Stimulated activated memory B cell treated with anti-CD40 and anti-IgM and Interleukin-4, amounts not matched to agents 10 μg/mL and 1 μg/mL and 100 μg/mL, for 72 hours (primary cell): ENCODE results near the gene TBC1D22A.

Experiments
- ATAC-seq: fragments of 150-1000 bp; cut with Tn5 transposase; 2 replicates; pipeline ENCODE4 v1.10.0; 2021
- H3K27ac Mint-ChIP-seq: one replicate; pipeline ENCODE4 v1.8.0; 2022; ENCODE audit warnings: mild to moderate bottlenecking, mixed read lengths
- H3K27me3 Mint-ChIP-seq: one replicate; pipeline ENCODE4 v1.8.0; 2022; ENCODE audit warnings: mixed read lengths
- H3K36me3 Mint-ChIP-seq: one replicate; pipeline ENCODE4 v1.8.0; 2022; ENCODE audit warnings: mixed read lengths
- H3K4me1 Mint-ChIP-seq: one replicate; pipeline ENCODE4 v1.8.0; 2022; ENCODE audit warnings: mixed read lengths
- H3K4me3 Mint-ChIP-seq: one replicate; pipeline ENCODE4 v1.8.0; 2022; ENCODE audit warnings: mild to moderate bottlenecking, moderate library complexity, mixed read lengths
- H3K9me3 Mint-ChIP-seq: one replicate; pipeline ENCODE4 v1.8.0; 2022; ENCODE audit warnings: mixed read lengths

The TBC1D22A gene

GRCh38 chr22:46951350-46951749 lies 188.9 kb downstream of the TBC1D22A start:
- H3K4me3 Mint-ChIP-seq: no peak overlapping the region
- H3K4me1 Mint-ChIP-seq: peaks cover 34% of the 10 kb centered on the region
- peaks cover 56% of the 10 kb centered on the region for H3K36me3 Mint-ChIP-seq
- ATAC-seq: no peak
- H3K27ac Mint-ChIP-seq: no peak overlapping the region
- no peaks in the 10 kb centered on the region for H3K9me3 Mint-ChIP-seq
- no peaks in the 10 kb centered on the region for H3K27me3 Mint-ChIP-seq

DNA sequence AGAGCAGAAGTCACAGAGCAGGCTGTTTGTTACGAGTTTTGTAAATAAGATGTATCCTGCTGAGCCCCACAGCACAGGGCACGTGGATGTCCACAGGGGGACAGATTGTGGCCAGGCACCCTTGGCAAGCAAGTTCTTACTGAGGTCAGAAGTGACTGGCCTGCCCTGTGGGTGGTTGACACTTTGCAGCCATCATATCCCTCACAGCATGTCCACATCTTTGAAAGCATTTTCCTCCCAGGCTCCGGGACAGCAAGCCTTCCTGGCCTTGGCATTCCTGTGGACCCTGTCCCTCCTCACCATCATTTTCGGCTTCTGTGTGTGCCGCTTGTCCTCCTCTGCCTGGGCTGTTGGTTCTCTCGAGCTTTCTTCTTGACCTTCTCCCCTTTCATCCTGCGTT lies 189.5 kb downstream of the TBC1D22A start:
- Mint-ChIP-seq H3K27ac (no peak overlapping the region), H3K4me3 (no peak overlapping the region), H3K27me3 (no peaks in the 10 kb centered on the region), H3K4me1 (peaks cover 33% of the 10 kb centered on the region), H3K9me3 (no peaks in the 10 kb centered on the region), H3K36me3 (peaks cover 57% of the 10 kb centered on the region)
- no peak for ATAC-seq

GRCh38 chr22:46953968-46954765 lies 191.7 kb downstream of the TBC1D22A start:
- ATAC-seq: no peak
- peaks cover 34% of the 10 kb centered on the region for H3K4me1 Mint-ChIP-seq
- H3K27ac Mint-ChIP-seq: no peak overlapping the region
- H3K4me3 Mint-ChIP-seq: no peak overlapping the region
- H3K9me3 Mint-ChIP-seq: no peaks in the 10 kb centered on the region
- H3K27me3 Mint-ChIP-seq: no peaks in the 10 kb centered on the region
- peaks cover 56% of the 10 kb centered on the region for H3K36me3 Mint-ChIP-seq

DNA sequence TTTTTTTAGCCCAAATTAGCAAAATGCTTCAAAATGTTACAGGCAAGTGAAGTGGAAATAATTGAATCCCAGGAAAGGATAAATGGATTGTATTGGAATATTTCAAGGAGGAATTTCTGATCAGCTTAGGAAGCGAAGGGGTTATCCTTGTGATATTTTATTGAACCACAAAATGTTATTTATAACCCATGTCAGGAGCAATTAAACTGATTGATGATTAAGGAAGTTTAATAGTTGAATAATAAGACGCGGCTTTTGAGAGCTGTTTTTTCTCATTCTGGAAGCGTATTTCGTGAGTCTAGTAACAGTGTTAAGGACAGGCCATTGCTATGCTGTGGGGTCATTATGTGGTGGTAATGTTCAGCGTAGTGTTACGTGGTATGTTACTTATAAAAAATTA lies 192.3 kb downstream of the TBC1D22A start:
- H3K36me3 Mint-ChIP-seq: peaks cover 49% of the 10 kb centered on the region
- H3K4me1 Mint-ChIP-seq: peaks cover 29% of the 10 kb centered on the region
- H3K4me3 Mint-ChIP-seq: no peak overlapping the region
- H3K9me3 Mint-ChIP-seq: no peaks in the 10 kb centered on the region
- ATAC-seq: no peak
- H3K27me3 Mint-ChIP-seq: no peaks in the 10 kb centered on the region
- H3K27ac Mint-ChIP-seq: no peak overlapping the region

DNA sequence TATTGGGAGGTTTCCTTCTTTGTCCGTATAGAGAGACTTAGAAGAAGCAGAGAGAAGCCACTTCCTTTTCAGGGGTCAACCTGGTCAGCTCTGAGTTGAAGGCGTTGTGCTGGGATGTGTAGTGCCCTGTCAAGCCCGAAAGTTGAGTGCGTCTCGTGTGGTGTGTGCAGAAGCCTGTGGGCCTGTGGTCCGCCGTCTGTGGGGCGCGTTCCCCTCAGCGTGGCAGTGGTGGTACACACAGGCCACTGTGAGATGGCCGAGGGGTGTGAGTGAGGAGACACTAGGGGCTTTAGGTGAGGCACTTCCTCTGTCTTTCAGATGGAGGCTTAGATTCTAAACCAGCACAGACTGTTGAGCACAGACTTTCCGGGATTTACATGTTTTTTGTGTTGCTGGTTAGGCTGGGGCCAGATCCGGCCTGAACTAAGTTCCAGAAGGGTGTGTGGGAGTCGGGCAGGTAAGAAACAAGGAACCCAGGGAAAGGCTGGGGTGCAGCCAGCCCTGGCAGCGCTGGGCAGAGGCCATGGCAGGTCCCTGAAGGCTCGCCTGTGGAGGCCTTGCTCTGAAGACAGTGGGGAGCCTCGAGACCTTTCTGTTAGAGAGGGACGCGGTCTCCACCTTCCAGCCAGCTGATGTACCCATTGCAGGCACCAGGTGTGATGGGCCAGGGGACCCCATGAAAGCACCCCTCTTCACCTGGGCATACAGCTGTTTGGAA lies 194.2 kb downstream of the TBC1D22A start:
- H3K36me3 Mint-ChIP-seq: peaks cover 44% of the 10 kb centered on the region
- H3K4me1 Mint-ChIP-seq: peaks cover 30% of the 10 kb centered on the region
- ATAC-seq: no peak
- H3K9me3 Mint-ChIP-seq: no peaks in the 10 kb centered on the region
- peak overlapping the region; percentile 54 for H3K27ac Mint-ChIP-seq
- no peaks in the 10 kb centered on the region for H3K27me3 Mint-ChIP-seq
- H3K4me3 Mint-ChIP-seq: no peak overlapping the region

GRCh38 chr22:46957521-46957920 lies 195.1 kb downstream of the TBC1D22A start:
- H3K4me1 Mint-ChIP-seq: peaks cover 29% of the 10 kb centered on the region
- H3K4me3 Mint-ChIP-seq: no peak overlapping the region
- H3K27me3 Mint-ChIP-seq: no peaks in the 10 kb centered on the region
- H3K36me3 Mint-ChIP-seq: peaks cover 43% of the 10 kb centered on the region
- no peak for ATAC-seq
- H3K27ac Mint-ChIP-seq: no peak overlapping the region
- H3K9me3 Mint-ChIP-seq: no peaks in the 10 kb centered on the region

DNA sequence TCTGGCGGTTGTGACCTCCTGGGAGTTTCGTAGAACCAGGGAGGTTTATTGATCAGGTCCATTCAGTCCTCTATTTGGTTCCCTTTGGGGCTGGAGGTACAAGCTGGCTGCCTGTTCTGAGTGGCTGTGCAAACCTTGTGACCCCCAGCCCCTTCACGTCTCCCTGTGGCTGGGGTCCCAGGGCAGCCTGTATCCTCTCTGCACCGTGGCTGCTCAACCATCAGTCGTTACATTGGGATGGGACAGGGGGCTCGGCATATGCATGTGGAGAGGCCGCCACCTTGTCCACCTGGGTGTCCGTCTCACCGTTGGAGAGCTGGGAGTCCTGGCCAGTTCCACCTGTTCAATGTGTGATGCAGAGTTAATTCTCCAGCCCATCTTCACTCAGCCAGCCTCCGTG lies 195.7 kb downstream of the TBC1D22A start:
- no peak overlapping the region for H3K27ac Mint-ChIP-seq
- peaks cover 25% of the 10 kb centered on the region for H3K4me1 Mint-ChIP-seq
- H3K9me3 Mint-ChIP-seq: no peaks in the 10 kb centered on the region
- no peak for ATAC-seq
- no peaks in the 10 kb centered on the region for H3K27me3 Mint-ChIP-seq
- H3K36me3 Mint-ChIP-seq: peaks cover 40% of the 10 kb centered on the region
- H3K4me3 Mint-ChIP-seq: no peak overlapping the region

GRCh38 chr22:46958658-46959057 lies 196.2 kb downstream of the TBC1D22A start:
- H3K4me3 Mint-ChIP-seq: no peak overlapping the region
- no peaks in the 10 kb centered on the region for H3K27me3 Mint-ChIP-seq
- no peaks in the 10 kb centered on the region for H3K9me3 Mint-ChIP-seq

DNA sequence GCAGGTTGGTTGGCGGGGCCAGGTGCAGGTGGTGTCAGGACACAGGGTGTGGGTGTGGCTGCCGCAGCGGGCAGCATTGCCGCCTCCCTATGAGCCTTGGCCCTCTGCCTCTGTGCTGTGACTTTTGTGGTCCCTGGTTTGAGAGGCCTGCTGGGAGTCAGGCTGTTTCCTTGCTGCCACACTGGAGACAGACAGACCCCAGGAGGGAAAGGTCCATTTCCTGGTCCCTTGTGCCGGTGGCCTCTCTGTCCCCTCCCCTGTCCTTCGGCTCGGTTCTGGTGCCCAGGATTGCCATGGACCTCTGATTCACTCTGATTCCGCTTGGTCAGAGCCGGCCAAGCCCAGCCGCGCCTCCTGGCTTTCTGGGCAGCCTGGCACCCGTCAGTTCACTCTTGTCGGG lies 196.9 kb downstream of the TBC1D22A start:
- no peak for ATAC-seq
- peaks cover 46% of the 10 kb centered on the region for H3K36me3 Mint-ChIP-seq
- no peaks in the 10 kb centered on the region for H3K27me3 Mint-ChIP-seq
- H3K27ac Mint-ChIP-seq: no peak overlapping the region
- no peaks in the 10 kb centered on the region for H3K9me3 Mint-ChIP-seq
- H3K4me3 Mint-ChIP-seq: no peak overlapping the region
- peaks cover 35% of the 10 kb centered on the region for H3K4me1 Mint-ChIP-seq

More at GRCh38 chr22:46958658-46959057, 196.2 kb downstream of the TBC1D22A start:
- peaks cover 45% of the 10 kb centered on the region for H3K36me3 Mint-ChIP-seq
- H3K4me1 Mint-ChIP-seq: peaks cover 30% of the 10 kb centered on the region
- H3K27ac Mint-ChIP-seq: no peak overlapping the region
- ATAC-seq: no peak

GRCh38 chr22:46961591-46962295 lies 199.3 kb downstream of the TBC1D22A start:
- Mint-ChIP-seq H3K36me3 (peaks cover 53% of the 10 kb centered on the region), H3K4me3 (no peak overlapping the region)

DNA sequence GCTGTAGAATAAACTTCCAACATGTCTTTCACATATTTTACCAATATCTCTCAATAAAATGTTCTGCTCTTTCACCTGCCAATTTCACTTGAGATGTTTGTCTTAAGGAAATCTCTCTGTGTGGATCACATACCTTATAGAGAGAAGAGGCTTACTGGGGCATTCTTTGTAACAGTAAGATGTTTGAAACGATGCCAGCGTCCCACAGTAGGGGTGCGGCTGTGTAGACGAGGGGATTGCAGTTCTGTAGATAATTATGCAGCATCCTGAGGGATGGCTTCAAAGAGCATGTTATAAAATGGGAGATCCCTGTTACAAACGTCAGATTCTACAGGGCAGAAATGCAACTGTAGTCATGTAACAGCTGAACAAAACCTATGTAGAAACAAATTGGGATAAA lies 200.0 kb downstream of the TBC1D22A start:
- no peak overlapping the region for H3K27ac Mint-ChIP-seq
- H3K9me3 Mint-ChIP-seq: no peaks in the 10 kb centered on the region
- H3K36me3 Mint-ChIP-seq: peaks cover 52% of the 10 kb centered on the region
- no peak for ATAC-seq
- no peaks in the 10 kb centered on the region for H3K27me3 Mint-ChIP-seq
- H3K4me3 Mint-ChIP-seq: no peak overlapping the region
- peaks cover 38% of the 10 kb centered on the region for H3K4me1 Mint-ChIP-seq

More at GRCh38 chr22:46961591-46962295, 199.3 kb downstream of the TBC1D22A start:
- ATAC-seq: no peak
- Mint-ChIP-seq H3K27ac (no peak overlapping the region), H3K4me1 (peaks cover 37% of the 10 kb centered on the region), H3K9me3 (no peaks in the 10 kb centered on the region), H3K27me3 (no peaks in the 10 kb centered on the region)

DNA sequence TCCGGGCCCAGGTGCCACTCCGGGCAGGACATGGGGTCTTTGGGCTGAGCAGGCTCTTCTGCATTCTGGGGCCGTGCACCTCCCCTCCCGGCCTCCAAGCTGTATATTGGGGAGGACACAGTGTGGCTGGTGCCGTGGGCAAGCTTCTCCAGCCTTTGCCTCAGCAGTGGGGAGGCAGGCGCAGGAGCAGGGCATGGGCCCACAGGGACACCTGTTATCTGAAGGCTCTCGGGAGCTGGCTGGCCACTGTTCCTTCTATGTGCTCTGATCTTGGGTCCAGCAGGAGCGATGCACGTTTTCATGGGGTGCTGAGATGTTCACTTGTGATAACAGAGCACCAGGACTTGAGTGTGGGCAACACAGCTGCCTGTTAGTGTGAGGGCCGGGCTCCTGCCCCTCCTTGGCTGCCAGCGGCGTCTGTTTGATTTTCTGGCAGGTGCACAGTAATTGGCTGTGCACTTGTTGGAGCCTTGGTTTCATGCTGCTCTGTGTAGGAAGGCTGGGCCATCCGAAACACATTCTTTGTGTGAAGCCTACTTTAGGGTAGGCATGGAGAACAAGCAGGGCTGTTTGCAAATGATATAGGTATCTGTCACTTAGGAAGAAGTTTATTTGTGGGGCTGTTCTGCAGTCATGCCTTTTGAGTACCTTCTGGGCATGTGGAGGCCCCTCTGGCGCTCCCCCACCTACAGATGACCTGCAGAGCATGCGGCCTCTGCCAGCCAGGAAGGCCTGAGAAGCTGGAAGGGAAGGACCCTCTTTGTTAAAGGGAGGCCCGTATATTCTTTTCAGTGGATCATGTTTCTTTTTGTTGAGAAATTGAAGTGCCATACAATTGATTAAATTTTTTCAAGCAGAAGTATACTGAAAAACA lies 201.5 kb downstream of the TBC1D22A start:
- H3K9me3 Mint-ChIP-seq: no peaks in the 10 kb centered on the region
- ATAC-seq: no peak
- H3K27ac Mint-ChIP-seq: no peak overlapping the region
- no peaks in the 10 kb centered on the region for H3K27me3 Mint-ChIP-seq
- peaks cover 52% of the 10 kb centered on the region for H3K4me1 Mint-ChIP-seq
- H3K4me3 Mint-ChIP-seq: no peak overlapping the region
- H3K36me3 Mint-ChIP-seq: peaks cover 46% of the 10 kb centered on the region

DNA sequence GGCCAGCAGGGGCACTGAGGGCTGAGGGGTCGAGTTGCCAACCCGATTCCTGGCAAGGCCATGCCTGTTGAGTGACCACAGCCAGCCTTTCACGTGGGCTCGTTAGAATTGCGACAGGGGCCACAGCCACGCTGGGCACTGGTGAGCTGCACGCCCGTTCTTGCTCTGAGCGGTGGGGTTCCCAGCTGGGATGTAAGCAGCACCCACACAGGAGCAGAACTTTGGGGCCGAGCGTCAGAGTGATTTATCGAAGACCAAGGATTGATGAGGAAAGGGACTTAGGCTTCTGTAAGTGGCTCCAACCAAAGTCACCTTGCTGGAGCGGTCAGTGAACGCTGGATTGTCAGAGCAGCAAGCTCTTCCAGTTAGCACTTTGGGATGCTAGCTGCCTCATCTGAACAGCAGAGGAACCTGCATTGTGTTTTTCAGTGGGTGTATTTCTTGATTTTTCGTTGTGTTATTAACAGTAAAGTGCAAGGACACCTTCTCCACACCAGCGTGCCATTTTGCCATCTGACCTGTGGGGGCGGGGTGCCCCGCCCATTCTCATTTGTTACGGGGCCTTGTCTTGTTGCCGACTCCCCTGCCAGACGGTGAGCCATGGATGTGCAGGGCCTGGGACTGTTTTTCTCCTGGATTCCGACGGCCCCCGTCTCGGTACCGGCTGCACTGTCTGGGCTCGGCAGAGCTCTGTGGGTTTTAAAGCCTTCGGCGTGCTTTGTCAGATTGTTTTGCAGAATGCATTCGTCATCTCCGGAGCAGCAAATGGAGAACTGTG lies 202.5 kb downstream of the TBC1D22A start:
- Mint-ChIP-seq H3K36me3 (peaks cover 47% of the 10 kb centered on the region), H3K27me3 (no peaks in the 10 kb centered on the region), H3K4me3 (no peak overlapping the region), H3K27ac (no peak overlapping the region), H3K9me3 (no peaks in the 10 kb centered on the region), H3K4me1 (peaks cover 63% of the 10 kb centered on the region)
- ATAC-seq: no peak
